ENCODE data around the gene TMEM221.

GRCh38 chr19:17451820-17452219 lies 3.4 kb upstream of the TMEM221 start:
- TF ChIP-seq CTCF (IDR thresholded peaks at IDR 0.05) (no peak), POLR2A (IDR thresholded peaks at IDR 0.05) (no peak)
